Measurements from ENCODE around the gene ATXN10.

The ATXN10 gene

GRCh38 chr22:45832959-45833580 lies 161.4 kb downstream of the ATXN10 start:
- no peak for DNase-seq

DNA sequence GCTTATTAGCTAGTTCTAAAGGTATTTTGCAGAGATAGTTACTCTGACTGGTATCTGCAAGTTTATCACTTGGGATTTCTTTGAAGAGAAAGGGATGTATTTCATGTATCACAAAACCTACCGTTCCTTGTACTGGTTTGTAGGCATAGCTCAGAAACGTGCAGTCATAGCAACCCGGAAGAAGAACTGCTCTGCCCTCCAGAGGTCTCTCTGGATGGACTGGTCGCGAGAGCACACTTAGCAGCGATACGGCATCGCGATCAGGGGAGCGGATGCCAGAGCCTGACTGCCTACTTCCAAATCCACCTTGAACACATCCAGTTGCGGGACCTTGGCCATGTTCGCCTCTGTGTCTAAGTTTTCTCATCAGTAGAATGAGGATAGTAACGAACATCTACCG lies 162.0 kb downstream of the ATXN10 start:
- no peak for DNase-seq

DNA sequence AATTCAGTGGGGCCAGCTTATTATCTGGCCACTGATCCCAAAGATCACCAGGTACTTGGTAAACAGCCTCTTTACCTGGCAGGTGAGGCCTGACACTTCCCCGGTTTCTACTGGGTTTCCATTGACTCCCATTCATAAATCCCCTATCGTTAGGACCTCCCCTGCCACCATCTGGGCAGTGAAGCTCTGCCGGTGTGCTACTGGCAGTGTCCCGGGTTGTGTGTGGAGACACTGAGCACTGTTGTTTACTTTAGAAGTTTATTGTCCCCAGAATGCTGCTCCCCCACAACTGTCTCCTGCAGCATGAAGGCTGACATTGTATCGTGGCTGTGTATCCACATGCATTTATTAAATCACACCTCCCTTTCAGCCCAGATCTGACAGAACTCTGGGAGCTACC lies 162.6 kb downstream of the ATXN10 start:
- no peak for DNase-seq

GRCh38 chr22:45834795-45835194 lies 163.2 kb downstream of the ATXN10 start:
- no peak for DNase-seq

DNA sequence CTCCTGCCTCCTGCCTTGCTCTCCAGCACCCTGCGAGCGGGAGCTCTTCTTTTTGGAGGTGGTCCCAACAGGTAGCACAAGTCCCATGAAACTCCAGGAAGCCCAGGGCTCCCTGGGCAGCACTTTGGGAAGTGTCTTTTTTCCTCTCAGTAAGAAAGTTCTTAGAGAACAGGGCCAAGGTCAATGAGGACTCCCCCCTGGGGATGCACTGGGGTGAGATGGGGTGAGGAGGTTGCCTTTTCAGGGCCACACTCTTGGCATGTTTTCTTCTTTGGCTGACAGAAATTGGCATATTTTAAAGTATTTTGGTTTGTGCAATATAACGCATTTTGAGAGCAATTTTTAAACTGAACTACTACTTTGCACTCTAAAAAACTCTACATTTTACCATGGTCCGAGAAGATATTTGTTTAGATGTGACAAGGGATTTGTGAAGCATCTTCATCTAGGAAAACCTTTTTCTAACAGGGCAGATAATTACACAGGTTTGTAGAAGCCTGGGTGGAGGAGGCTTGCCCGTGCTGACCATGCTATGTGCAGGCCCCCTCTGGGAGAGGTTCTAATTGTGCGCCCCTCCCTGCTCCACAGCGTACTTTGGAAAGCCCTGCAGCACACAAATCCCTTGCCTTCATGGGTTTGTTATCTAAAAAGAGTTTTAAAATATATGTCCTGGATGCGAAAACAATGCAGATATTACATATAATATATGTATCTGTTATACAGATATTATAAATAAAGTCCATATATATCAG lies 165.0 kb downstream of the ATXN10 start:
- no peak for DNase-seq

- DNase-seq: no peak
Measured at GRCh38 chr22:45837508-45837907, 165.9 kb downstream of the ATXN10 start.

DNA sequence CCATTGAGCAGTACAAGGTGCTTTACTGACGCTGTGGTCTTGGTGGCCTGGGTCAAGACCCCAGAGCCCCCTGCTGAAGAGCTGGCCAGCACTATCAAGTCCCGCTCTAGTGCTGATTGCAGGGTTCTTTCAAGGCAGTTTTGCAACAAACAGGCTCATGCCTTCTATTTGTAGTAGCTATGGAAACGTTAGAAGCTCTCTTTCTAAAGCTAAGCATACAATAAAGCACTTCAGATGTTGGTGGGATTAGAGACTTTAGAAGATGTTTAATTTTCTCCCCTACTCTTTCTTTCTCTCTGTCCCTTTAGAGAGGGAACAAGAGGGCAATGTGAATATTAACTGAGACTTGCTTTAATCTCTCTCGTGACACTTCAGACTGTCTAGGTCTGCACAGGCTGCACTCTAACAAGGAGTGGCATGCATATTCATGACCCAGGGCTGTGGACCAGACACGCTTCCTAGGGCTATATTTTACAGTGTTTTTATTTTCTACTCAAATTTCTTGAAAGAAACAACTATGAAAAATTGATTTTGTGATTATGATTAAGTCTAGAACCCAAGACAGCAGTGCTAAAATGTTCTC lies 166.8 kb downstream of the ATXN10 start:
- DNase-seq: peak; percentile 42

GRCh38 chr22:45840483-45840882 lies 168.8 kb downstream of the ATXN10 start:
- DNase-seq: no peak

DNA sequence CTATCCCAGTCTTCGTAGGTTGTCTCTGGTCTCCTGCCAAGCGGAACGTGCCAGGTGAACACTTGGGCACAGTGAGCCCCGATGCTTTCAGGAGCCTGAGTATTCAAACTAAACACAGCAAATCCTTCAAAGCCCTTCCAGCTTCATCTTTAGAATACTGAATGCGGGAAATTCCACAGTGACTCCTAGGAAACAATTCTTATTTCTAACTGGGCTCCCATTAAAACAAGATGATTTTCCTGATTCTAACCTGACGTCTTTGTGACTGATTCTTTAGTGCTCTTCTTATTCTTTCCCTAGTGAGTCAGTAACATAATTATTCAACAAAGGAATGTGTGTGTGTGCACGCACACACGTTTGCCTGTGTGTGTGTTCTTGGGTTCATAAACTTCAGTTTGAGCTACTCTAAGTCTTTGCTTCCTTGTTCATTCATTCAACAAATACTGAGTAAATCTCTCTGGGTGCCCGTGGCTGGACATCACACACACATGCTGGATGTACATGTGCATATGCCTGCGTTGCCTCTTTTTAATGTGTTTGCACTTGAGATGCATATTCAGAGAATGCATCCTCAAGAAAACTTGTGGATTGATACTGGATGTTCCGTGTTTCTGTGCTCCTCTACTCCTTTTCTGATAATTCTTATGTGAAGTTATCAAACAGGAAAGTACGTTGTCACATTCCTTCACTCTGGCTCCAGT lies 170.8 kb downstream of the ATXN10 start:
- DNase-seq: no peak

DNA sequence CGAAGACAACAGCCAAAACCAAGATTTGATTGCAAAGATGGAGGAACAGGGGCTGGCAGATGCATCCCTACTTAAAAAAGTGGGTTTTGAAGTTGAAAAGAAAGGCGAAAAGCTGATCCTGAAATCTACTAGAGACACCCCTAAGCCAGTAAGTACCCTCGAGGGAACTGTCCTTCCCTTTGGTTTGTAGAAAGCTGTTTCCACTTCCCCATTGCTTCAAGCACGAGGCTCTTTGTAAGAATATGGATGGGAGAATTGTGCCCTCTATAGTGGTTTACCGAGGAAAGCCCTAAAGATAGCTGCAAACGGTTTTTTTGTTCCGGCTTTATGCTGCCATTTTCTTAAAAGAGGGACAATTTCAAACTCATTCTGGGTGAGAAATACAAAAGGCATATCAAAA lies 171.4 kb downstream of the ATXN10 start:
- DNase-seq: no peak

DNA sequence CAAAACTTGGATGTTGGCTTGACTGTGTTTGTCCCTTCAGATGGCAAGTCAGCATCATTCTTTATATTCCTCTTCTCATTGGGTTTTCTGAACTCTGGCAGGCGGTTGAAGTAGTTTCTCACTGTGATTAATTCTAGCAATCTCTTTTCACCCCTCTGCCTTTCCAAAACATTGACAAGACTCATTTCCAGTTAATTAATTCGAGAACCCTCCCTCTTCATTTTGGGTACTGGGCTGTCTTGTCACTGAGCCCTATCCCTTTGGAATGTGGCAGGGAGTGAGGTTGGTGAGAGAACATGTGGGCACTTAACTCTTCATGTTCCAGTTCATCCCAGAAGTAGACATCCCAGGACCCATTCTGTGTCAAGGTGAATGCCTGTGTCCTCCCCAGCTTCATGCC lies 172.4 kb downstream of the ATXN10 start:
- no peak for DNase-seq

- DNase-seq: no peak
Measured at GRCh38 chr22:45845076-45845487, 173.4 kb downstream of the ATXN10 start.

GRCh38 chr22:45846952-45847351 lies 175.3 kb downstream of the ATXN10 start:
- no peak for DNase-seq

GRCh38 chr22:45848904-45849303 lies 177.3 kb downstream of the ATXN10 start:
- no peak for DNase-seq

GRCh38 chr22:45852826-45853225 lies 181.2 kb downstream of the ATXN10 start:
- no peak for DNase-seq

- no peak for DNase-seq
Measured at GRCh38 chr22:45855961-45856360, 184.3 kb downstream of the ATXN10 start.

DNA sequence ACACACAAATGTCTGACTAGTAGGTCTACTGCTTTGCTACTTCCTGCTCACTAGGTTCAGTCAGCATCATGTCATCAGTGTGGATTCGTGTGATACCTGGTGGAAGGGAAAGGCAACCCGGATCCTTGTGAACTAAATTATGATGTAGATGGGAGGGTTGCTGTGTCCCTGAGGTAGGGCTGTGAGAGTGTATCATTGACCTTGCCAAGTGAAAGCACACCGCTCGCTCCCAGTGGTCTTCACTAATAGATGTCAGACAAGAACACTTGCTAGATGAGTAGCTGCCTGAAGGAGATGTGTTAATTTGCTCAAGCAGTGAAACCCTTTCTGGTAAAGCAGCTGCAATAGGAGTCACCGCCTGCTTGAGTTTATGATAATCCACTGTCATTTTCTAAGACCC lies 185.9 kb downstream of the ATXN10 start:
- DNase-seq: no peak

- no peak for DNase-seq
Measured at GRCh38 chr22:45859231-45860161, 187.9 kb downstream of the ATXN10 start.

- no peak for DNase-seq
Measured at GRCh38 chr22:45860201-45860600, 188.6 kb downstream of the ATXN10 start.

- DNase-seq: no peak
Measured at GRCh38 chr22:45861259-45861658, 189.6 kb downstream of the ATXN10 start.

DNA sequence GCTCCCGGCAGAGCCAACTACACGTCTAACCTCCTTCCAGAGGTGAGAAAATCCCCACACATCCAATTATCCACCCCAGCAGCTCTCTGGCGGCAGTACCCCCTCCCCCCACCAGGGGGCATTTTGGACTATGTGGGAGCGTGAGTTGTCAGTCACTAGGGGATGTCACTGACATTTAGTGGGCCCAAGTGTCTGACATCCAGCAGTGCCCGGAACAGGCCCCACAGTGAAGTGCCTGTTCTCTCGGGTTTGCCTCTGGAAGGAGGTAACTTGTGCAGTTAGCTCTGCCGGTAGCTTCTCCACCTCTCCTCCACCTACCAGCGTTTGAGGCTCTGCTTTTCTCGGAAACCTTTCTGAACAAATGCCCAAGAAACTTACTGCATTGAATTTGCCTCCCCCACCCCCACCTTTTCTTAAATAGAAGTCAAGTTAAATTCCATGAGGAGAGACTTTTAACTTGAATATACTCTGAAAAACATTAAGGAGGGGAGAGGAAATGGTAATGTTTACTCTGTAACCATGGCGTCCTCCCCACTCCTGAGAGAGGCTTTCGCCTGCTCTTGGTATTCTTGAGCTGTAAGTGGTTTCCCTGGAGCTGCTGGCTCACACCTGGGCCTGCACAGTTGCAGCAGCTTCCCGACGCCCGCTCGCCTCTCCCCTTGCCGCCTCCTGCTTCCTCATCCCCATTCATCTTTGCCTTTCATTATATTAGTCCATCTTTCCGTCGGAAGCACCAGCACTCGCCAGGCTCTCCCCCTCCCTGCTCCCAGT lies 192.5 kb downstream of the ATXN10 start:
- DNase-seq: peak; percentile 86

GRCh38 chr22:45864959-45865476 lies 193.4 kb downstream of the ATXN10 start:
- DNase-seq: no peak
